Hepatocyte (in vitro differentiated cells): ENCODE data around the gene ATP13A3.

Source experiments
- CTCF ChIP-seq: fragments of 200-600 bp; sonication (generic); IDR thresholded peaks from 2 replicates; pipeline ENCODE4 v1.5.1; 2016; ENCODE audit warnings: antibody characterized with exemption, mild to moderate bottlenecking; ENCODE audit not compliant: poor library complexity
- EZH2 ChIP-seq: fragments of 200-600 bp; sonication (generic); IDR thresholded peaks from 2 replicates; pipeline ENCODE4 v1.6.1; 2016; ENCODE audit warnings: antibody characterized with exemption, mild to moderate bottlenecking, borderline replicate concordance

- TF ChIP-seq CTCF = no peak
- no peak for TF ChIP-seq EZH2
Measured at GRCh38 chr3:194380326-194380725, 106.5 kb downstream of the ATP13A3 start.
